ENCODE results near the gene SGSH.
"Not testable (repeated sequence)": the region's sequence is repeated elsewhere in the genome, so short reads cannot be mapped to it uniquely, and the experiment has no call there.

SGSH gene

GRCh38 chr17:80253631-80254395 lies 33.7 kb upstream of the SGSH start:
- no peak for DNase-seq

GRCh38 chr17:80252871-80253270 lies 32.7 kb upstream of the SGSH start:
- peak; percentile 89 to 94 for DNase-seq

GRCh38 chr17:80251966-80252365 lies 31.8 kb upstream of the SGSH start:
- no peak for DNase-seq

- no peak for DNase-seq
These were observed 29.0 kb upstream of the SGSH start for GRCh38 chr17:80248894-80249710.

GRCh38 chr17:80248001-80248893 lies 28.1 kb upstream of the SGSH start:
- DNase-seq = no peak

- DNase-seq = no peak
These were observed 27.4 kb upstream of the SGSH start for GRCh38 chr17:80247561-80247960.

- DNase-seq = no peak
These were observed 26.6 kb upstream of the SGSH start for GRCh38 chr17:80246726-80247125.

GRCh38 chr17:80246266-80246681 lies 26.1 kb upstream of the SGSH start:
- DNase-seq = no peak

GRCh38 chr17:80245566-80246265 lies 25.6 kb upstream of the SGSH start:
- DNase-seq = no peak

GRCh38 chr17:80244871-80245509 lies 24.9 kb upstream of the SGSH start:
- DNase-seq = no peak

- not testable (repeated sequence) for DNase-seq
These were observed 24.3 kb upstream of the SGSH start for GRCh38 chr17:80244448-80244847.

GRCh38 chr17:80243526-80244433 lies 23.6 kb upstream of the SGSH start:
- DNase-seq = no peak

- DNase-seq = no peak
These were observed 22.4 kb upstream of the SGSH start for GRCh38 chr17:80242505-80242904.

- DNase-seq = no peak
These were observed 17.3 kb upstream of the SGSH start for GRCh38 chr17:80237386-80237785.

- DNase-seq = no peak
These were observed 16.8 kb upstream of the SGSH start for GRCh38 chr17:80236911-80237310.

- DNase-seq = no peak
These were observed 13.1 kb upstream of the SGSH start for GRCh38 chr17:80233202-80233601.

GRCh38 chr17:80232438-80232837 lies 12.3 kb upstream of the SGSH start:
- no peak for DNase-seq

GRCh38 chr17:80229011-80229410 lies 8.9 kb upstream of the SGSH start:
- no peak for DNase-seq

GRCh38 chr17:80228477-80228876 lies 8.3 kb upstream of the SGSH start:
- DNase-seq = no peak

- DNase-seq = no peak
These were observed 7.5 kb upstream of the SGSH start for GRCh38 chr17:80227666-80228065.

GRCh38 chr17:80227156-80227555 lies 7.0 kb upstream of the SGSH start:
- no peak for DNase-seq

All from activated CD4-positive, alpha-beta T cell treated with anti-CD3 and anti-CD28 coated beads for 4 hours (primary cell).